Liver (tissue), 3 donors: ENCODE data around the gene PPL.

Source experiments
- ATF3 ChIP-seq: IDR thresholded peaks from 2 replicates; pipeline ENCODE4 v1.6.1; 2016; ENCODE audit warnings: antibody characterized with exemption
- CTCF ChIP-seq: fragments of 150-350 bp; IDR thresholded peaks from 2 replicates; pipeline ENCODE4 v1.5.1; 2017; ENCODE audit warnings: improper control_type of control experiment, low read depth, low read length; ENCODE audit not compliant: missing input control
- FOXA1 ChIP-seq: IDR thresholded peaks from 2 replicates; pipeline ENCODE4 v1.6.1; 2016; ENCODE audit warnings: antibody characterized with exemption
- GABPA ChIP-seq, 2 donors: IDR thresholded peaks in 1 of 2; conservative IDR thresholded peaks in 1 of 2; 2 replicates each; pipeline ENCODE4 v1.6.1; 2016; ENCODE audit warnings: antibody characterized with exemption in 2 of 2, mild to moderate bottlenecking in 1 of 2, moderate library complexity in 1 of 2
- JUND ChIP-seq, 2 donors: IDR thresholded peaks; 2 replicates each; pipeline ENCODE4 v1.6.1; 2016; ENCODE audit warnings: antibody characterized with exemption in 2 of 2
- MAX ChIP-seq: IDR thresholded peaks from 2 replicates; pipeline ENCODE4 v1.6.1; 2016; ENCODE audit warnings: antibody characterized with exemption
- NR2F2 ChIP-seq: IDR thresholded peaks from 2 replicates; pipeline ENCODE4 v1.6.1; 2016; ENCODE audit warnings: antibody characterized with exemption
- REST ChIP-seq: IDR thresholded peaks from 2 replicates; pipeline ENCODE4 v1.6.1; 2016; ENCODE audit warnings: antibody characterized with exemption, mild to moderate bottlenecking
- TAF1 ChIP-seq: conservative IDR thresholded peaks from 2 replicates; pipeline ENCODE4 v1.6.1; 2016; ENCODE audit warnings: antibody characterized with exemption, mild to moderate bottlenecking
- YY1 ChIP-seq: IDR thresholded peaks from 2 replicates; pipeline ENCODE4 v1.6.1; 2016; ENCODE audit warnings: antibody characterized with exemption, mild to moderate bottlenecking
- TF ChIP-seq, protein P1 (sequence below): IDR thresholded peaks from 2 replicates; pipeline ENCODE4 v1.6.1; 2016; ENCODE audit warnings: antibody characterized with exemption
- donor health status: healthy.
- donor health status: healthy.

DNA sequence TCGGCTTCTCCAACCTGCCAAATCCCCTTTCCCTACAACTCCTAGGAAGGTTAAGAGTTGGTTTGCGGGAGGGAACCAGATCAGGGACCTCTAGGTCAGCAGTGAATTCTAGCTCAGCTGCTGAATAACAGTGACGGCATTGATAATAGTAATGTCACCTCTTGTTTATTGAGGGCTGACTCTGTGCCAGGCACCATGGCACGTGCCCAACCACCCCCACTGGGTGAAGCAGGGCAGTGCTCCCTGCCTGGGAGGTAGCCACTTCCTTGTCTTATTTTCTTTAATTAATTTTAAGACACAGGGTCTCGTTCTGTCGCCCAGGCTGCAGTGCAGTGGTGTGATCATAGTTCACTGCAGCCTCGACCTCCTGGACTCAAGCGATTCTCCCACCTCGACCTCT is 5.5 kb upstream of the PPL start:
- no peak for TF ChIP-seq TAF1
- TF ChIP-seq CTCF: no peak
- no peak for TF ChIP-seq NR2F2
- no peak for TF ChIP-seq GABPA (IDR thresholded peaks at IDR 0.05 in 1 of 2, conservative IDR thresholded peaks at IDR 0.05 in 1 of 2)
- no peak for TF ChIP-seq JUND (IDR thresholded peaks at IDR 0.05)
- TF ChIP-seq, protein P1, sequence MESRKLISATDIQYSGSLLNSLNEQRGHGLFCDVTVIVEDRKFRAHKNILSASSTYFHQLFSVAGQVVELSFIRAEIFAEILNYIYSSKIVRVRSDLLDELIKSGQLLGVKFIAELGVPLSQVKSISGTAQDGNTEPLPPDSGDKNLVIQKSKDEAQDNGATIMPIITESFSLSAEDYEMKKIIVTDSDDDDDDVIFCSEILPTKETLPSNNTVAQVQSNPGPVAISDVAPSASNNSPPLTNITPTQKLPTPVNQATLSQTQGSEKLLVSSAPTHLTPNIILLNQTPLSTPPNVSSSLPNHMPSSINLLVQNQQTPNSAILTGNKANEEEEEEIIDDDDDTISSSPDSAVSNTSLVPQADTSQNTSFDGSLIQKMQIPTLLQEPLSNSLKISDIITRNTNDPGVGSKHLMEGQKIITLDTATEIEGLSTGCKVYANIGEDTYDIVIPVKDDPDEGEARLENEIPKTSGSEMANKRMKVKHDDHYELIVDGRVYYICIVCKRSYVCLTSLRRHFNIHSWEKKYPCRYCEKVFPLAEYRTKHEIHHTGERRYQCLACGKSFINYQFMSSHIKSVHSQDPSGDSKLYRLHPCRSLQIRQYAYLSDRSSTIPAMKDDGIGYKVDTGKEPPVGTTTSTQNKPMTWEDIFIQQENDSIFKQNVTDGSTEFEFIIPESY: no peak
- TF ChIP-seq MAX: no peak
- TF ChIP-seq FOXA1: no peak
- TF ChIP-seq REST: no peak
- no peak for TF ChIP-seq ATF3
- TF ChIP-seq YY1: no peak
